K562 (cell line): Measurements from ENCODE around the gene MPRIP. TPM values are rescaled to one million over a fixed set of nuclear protein-coding genes. Genes with fewer than 3 reads are reported as not detected.

Experiments
- CCAR2 ChIP-seq: fragments of 200-400 bp; formaldehyde crosslinking; IDR thresholded peaks from 2 replicates; pipeline ENCODE4 v1.6.1; 2017; ENCODE audit warnings: mild to moderate bottlenecking, low read depth, low read length
- CREB1 ChIP-seq, 2 experiments: sonication (generic) in 1 of 2; formaldehyde crosslinking in 1 of 2; IDR thresholded peaks; 2 replicates each; pipeline versions ENCODE4 v1.6.1 to v1.8.0; 2012 to 2022; ENCODE audit warnings: inconsistent platforms in 1 of 2, mild to moderate bottlenecking in 1 of 2, missing genetic modification reagents in 1 of 2, moderate library complexity in 1 of 2
- EZH2 ChIP-seq: IDR thresholded peaks from 2 replicates; pipeline ENCODE4 v1.6.1; 2012; ENCODE audit warnings: low read depth, mild to moderate bottlenecking, inconsistent platforms, low read length, borderline replicate concordance
- FOXA3 ChIP-seq, 2 experiments: fragments of 450-650 bp in 1 of 2; sonication (generic) in 1 of 2; formaldehyde crosslinking; IDR thresholded peaks in 1 of 2; conservative IDR thresholded peaks in 1 of 2; 2 replicates each; pipeline versions ENCODE4 v1.4.0 to v1.8.0; 2020 to 2022; ENCODE audit warnings: mild to moderate bottlenecking in 2 of 2, missing genetic modification reagents in 1 of 2
- FOXK1 ChIP-seq: sonication (generic); formaldehyde crosslinking; IDR thresholded peaks from 2 replicates; pipeline ENCODE4 v1.8.0; 2022; ENCODE audit warnings: missing genetic modification reagents, mild to moderate bottlenecking, borderline replicate concordance
- FOXP1 ChIP-seq: sonication (generic); formaldehyde crosslinking; IDR thresholded peaks from 2 replicates; pipeline ENCODE4 v1.8.0; 2022; ENCODE audit warnings: mild to moderate bottlenecking, missing genetic modification reagents
- GABPA ChIP-seq: fragments of 200-800 bp; sonication (Bioruptor generic); conservative IDR thresholded peaks from 2 replicates; pipeline ENCODE4 v1.6.1; 2016; ENCODE audit warnings: low read depth, missing genetic modification characterization, missing compliant biosample characterization
- GTF2E2 ChIP-seq: fragments of 200-800 bp; sonication (Bioruptor generic); IDR thresholded peaks from 2 replicates; pipeline ENCODE4 v1.6.1; 2016; ENCODE audit warnings: missing genetic modification characterization, missing compliant biosample characterization
- HMGN3 ChIP-seq: IDR thresholded peaks from 2 replicates; pipeline ENCODE4 v1.6.1; 2011; ENCODE audit warnings: borderline replicate concordance, low read depth, mild to moderate bottlenecking, mixed read lengths, low read length; ENCODE audit not compliant: insufficient read length; ENCODE audit errors: extremely low read depth
- JUND ChIP-seq, 2 experiments: IDR thresholded peaks; 2 replicates in 1 of 2; 3 replicates in 1 of 2; pipeline ENCODE4 v1.6.1; 2011; ENCODE audit warnings: borderline replicate concordance in 2 of 2, low read depth in 2 of 2, low read length in 2 of 2, improper control_type of control experiment in 1 of 2, missing biosample characterization in 1 of 2, missing genetic modification characterization in 1 of 2, missing genetic modification reagents in 1 of 2
- KDM1A ChIP-seq, 2 experiments: fragments of 450-650 bp; IDR thresholded peaks; 2 replicates each; pipeline ENCODE4 v1.6.1; 2016; ENCODE audit warnings: mild to moderate bottlenecking in 2 of 2
- LEF1 ChIP-seq: fragments of 450-650 bp; IDR thresholded peaks from 2 replicates; pipeline ENCODE4 v1.6.1; 2016; ENCODE audit warnings: mild to moderate bottlenecking
- MXD1 ChIP-seq: fragments of 250-450 bp; sonication (Bioruptor Pico); IDR thresholded peaks from 2 replicates; pipeline ENCODE4 v1.8.0; 2021; ENCODE audit warnings: borderline replicate concordance, mild to moderate bottlenecking, moderate library complexity; ENCODE audit not compliant: poor library complexity, severe bottlenecking
- NUFIP1 ChIP-seq: fragments of 450-650 bp; IDR thresholded peaks from 2 replicates; pipeline ENCODE4 v1.6.1; 2018; ENCODE audit not compliant: partially characterized antibody
- POLR2G ChIP-seq: fragments of 200-400 bp; formaldehyde crosslinking; IDR thresholded peaks from 2 replicates; pipeline ENCODE4 v1.6.1; 2017; ENCODE audit warnings: low read depth, mild to moderate bottlenecking, antibody characterized with exemption, low read length, moderate library complexity
- RUNX1 ChIP-seq: sonication (generic); IDR thresholded peaks from 2 replicates; pipeline ENCODE4 v1.6.1; 2016; ENCODE audit warnings: antibody characterized with exemption, low read depth
- SRF ChIP-seq, 2 experiments: fragments of 250-450, 450-650 bp in 1 of 2; sonication (Bioruptor Pico) in 1 of 2; sonication (generic) in 1 of 2; formaldehyde crosslinking; IDR thresholded peaks; 2 replicates each; pipeline versions ENCODE4 v1.5.0 to v1.5.1; 2020 to 2022; ENCODE audit warnings: mild to moderate bottlenecking in 1 of 2, missing genetic modification reagents in 1 of 2
- TAF1 ChIP-seq: IDR thresholded peaks from 2 replicates; pipeline ENCODE4 v1.6.1; 2011; ENCODE audit warnings: mild to moderate bottlenecking, low read length, moderate library complexity; ENCODE audit not compliant: insufficient read depth, control insufficient read depth, severe bottlenecking; ENCODE audit errors: extremely low read depth
- U2AF2 ChIP-seq: fragments of 200-400 bp; formaldehyde crosslinking; optimal IDR thresholded peaks from 2 replicates; pipeline ENCODE3; 2017; ENCODE audit warnings: low read depth, mild to moderate bottlenecking, low read length
- USF1 ChIP-seq: sonication (generic); formaldehyde crosslinking; IDR thresholded peaks from 2 replicates; pipeline ENCODE4 v1.9.0; 2022; ENCODE audit warnings: mild to moderate bottlenecking, missing genetic modification reagents
- VEZF1 ChIP-seq: fragments of 200-800 bp; sonication (Bioruptor generic); IDR thresholded peaks from 2 replicates; pipeline ENCODE4 v1.6.1; 2017; ENCODE audit warnings: missing genetic modification characterization, missing compliant biosample characterization
- ZNF24 ChIP-seq: fragments of 450-650 bp; IDR thresholded peaks from 2 replicates; pipeline ENCODE4 v1.6.1; 2016
- ZNF41 ChIP-seq: fragments of 250-450 bp; sonication (Bioruptor Pico); conservative IDR thresholded peaks from 2 replicates; pipeline ENCODE4 v1.4.0; 2020; ENCODE audit warnings: mild to moderate bottlenecking
- ZNF431 ChIP-seq: sonication (generic); formaldehyde crosslinking; IDR thresholded peaks from 2 replicates; pipeline ENCODE4 v1.8.0; 2022; ENCODE audit warnings: mild to moderate bottlenecking, missing genetic modification reagents
- ZNF717 ChIP-seq: fragments of 250-450 bp; sonication (Bioruptor Pico); IDR thresholded peaks from 2 replicates; pipeline ENCODE4 v1.5.0; 2021
- polyA plus RNA-seq, 8 experiments: library from polyadenylated mRNA; depleted of rRNA in 4 of 8; stranded (reverse) in 5 of 8; unstranded in 3 of 8; fragments of >200 nt; fragmentation: Nextera tagmentation in 2 of 8; fragmentation: Illumina TruSeq in 1 of 8; extraction: Ambion mirVana in 2 of 8; extraction: Trizol in 1 of 8; gene quantifications; 2 replicates each; pipeline versions ENCODE4 v1.2.1 to v1.2.3, GENCODE V29; 2011 to 2014; ENCODE audit warnings: inconsistent platforms in 1 of 8, missing spikeins in 1 of 8
- total RNA-seq, 7 experiments: library from RNA; depleted of rRNA in 6 of 7; stranded (reverse); fragments of >200 nt in 6 of 7; fragmentation: Illumina TruSeq in 2 of 7; extraction: Trizol in 2 of 7; gene quantifications; 2 replicates each; pipeline versions ENCODE4 v1.2.1 to v1.2.3, GENCODE V29; 2011 to 2021; ENCODE audit warnings: low replicate concordance in 1 of 7

The MPRIP gene
- total and polyA plus RNA-seq, 9 of the 15 experiments (the other 6 are each of a cell fraction or from before 2014, with no cell fraction given), result 10.0 to 72.6 (median 30.1) TPM

GRCh38 chr17:17028059-17028877, 14.0 kb upstream of the MPRIP start (continued):
- TF ChIP-seq USF1 (CRISPR knock-in tag), result peak; percentile 67
- peak in 1 of 2 experiments; percentile 83; a peak in 1 of 4 replicates for TF ChIP-seq FOXA3 (CRISPR knock-in tag; conservative IDR thresholded peaks at IDR 0.05 in 1 of 2, IDR thresholded peaks at IDR 0.05 in 1 of 2)
- TF ChIP-seq KDM1A (IDR thresholded peaks at IDR 0.05), result no peak
- TF ChIP-seq ZNF717 (CRISPR knock-in tag), result no peak
- TF ChIP-seq HMGN3, result no peak
- peak; percentile 48; the same call in 1 of the 2 replicates for TF ChIP-seq CREB1 (IDR thresholded peaks at IDR 0.05)
- TF ChIP-seq CREB1 (CRISPR knock-in tag; IDR thresholded peaks at IDR 0.05), result peak; percentile 45; the same call in 1 of the 2 replicates
- no peak for TF ChIP-seq VEZF1 (CRISPR knock-in tag)
- TF ChIP-seq TAF1, result no peak
- no peak for TF ChIP-seq EZH2
- no peak for TF ChIP-seq ZNF24
- no peak for TF ChIP-seq LEF1
- no peak for TF ChIP-seq NUFIP1
- no peak for TF ChIP-seq U2AF2
- no peak for TF ChIP-seq MXD1 (CRISPR knock-in tag)
- no peak for TF ChIP-seq CCAR2
- TF ChIP-seq ZNF431 (CRISPR knock-in tag), result peak; percentile 63; the same call in 1 of the 2 replicates
- TF ChIP-seq RUNX1, result no peak
- TF ChIP-seq FOXK1 (CRISPR knock-in tag), result no peak
- peak; percentile 68; the same call in 1 of the 2 replicates for TF ChIP-seq FOXP1
- no peak for TF ChIP-seq ZNF41 (CRISPR knock-in tag)
- peak; percentile 83 for TF ChIP-seq JUND (IDR thresholded peaks at IDR 0.05; ENCODE audit: borderline replicate concordance, low read depth, low read length)
- TF ChIP-seq JUND (tag; IDR thresholded peaks at IDR 0.05; ENCODE audit: borderline replicate concordance, low read depth, low read length), result peak; percentile 83; the same call in 1 of the 3 replicates
- peak; percentile 51 for TF ChIP-seq POLR2G
- peak in 1 of 2 experiments; percentile 64; a peak in 1 of 4 replicates for TF ChIP-seq SRF (CRISPR knock-in tag; IDR thresholded peaks at IDR 0.05)
- TF ChIP-seq GTF2E2, result no peak
- no peak for TF ChIP-seq GABPA
